Keratinocyte (primary cell): ENCODE data around the gene SPSB2.

Experiments used
- CTCF ChIP-seq, 3 experiments: IDR thresholded peaks in 1 of 3; conservative IDR thresholded peaks in 1 of 3; optimal IDR thresholded peaks in 1 of 3; 2 replicates in 2 of 3; 3 replicates in 1 of 3; pipeline versions ENCODE3 to v1.5.1; 2011; ENCODE audit warnings: low read length in 3 of 3, mild to moderate bottlenecking in 3 of 3, moderate library complexity in 2 of 3, control low read depth in 1 of 3, inconsistent platforms in 1 of 3; ENCODE audit not compliant: insufficient read depth in 2 of 3; ENCODE audit errors: extremely low read depth in 1 of 3
- EZH2 ChIP-seq: IDR thresholded peaks from one replicate; pipeline ENCODE4 v1.6.1; 2012; ENCODE audit warnings: inconsistent platforms, mild to moderate bottlenecking, low read length, moderate library complexity

GRCh38 chr12:6894321-6894720 is 21.2 kb upstream of the SPSB2 start:
- no peak for TF ChIP-seq CTCF (optimal IDR thresholded peaks at IDR 0.05 in 1 of 3, IDR thresholded peaks at IDR 0.05 in 1 of 3, conservative IDR thresholded peaks at IDR 0.05 in 1 of 3; ENCODE audit: extremely low read depth in 1 of 3, insufficient read depth in 2 of 3, low read length in 3 of 3)
- no peak for TF ChIP-seq EZH2
